NCI-H524 (cell line): Measurements from ENCODE around the gene CFAP126.
A peak's percentile ranks its signal among the peaks of the same experiment; 100 is the strongest.

Experiments used
- DNase-seq, 2 experiments: peaks; one replicate each; lab custom pipeline; 2025; lab: John Stamatoyannopoulos, UW

CFAP126 gene

DNA sequence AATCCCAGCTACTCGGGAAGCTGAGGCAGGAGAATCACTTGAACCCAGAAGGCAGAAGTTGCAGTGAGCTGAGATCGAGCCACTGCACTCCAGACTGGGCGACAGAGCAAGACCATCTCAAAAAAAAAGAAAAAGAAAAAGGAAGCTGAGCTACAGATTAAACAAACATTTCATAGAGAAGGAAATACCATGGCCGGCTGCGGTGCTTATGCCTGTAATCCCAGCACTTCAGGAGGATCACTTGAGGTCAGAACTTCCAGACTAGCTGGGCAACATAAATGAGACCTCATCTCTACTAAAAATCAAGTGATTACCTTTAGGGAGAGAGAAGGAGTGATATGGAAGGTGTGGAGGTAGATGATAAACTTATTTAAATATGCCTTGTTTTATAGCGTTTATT lies 14.0 kb upstream of the CFAP126 start:
- no peak for DNase-seq

DNA sequence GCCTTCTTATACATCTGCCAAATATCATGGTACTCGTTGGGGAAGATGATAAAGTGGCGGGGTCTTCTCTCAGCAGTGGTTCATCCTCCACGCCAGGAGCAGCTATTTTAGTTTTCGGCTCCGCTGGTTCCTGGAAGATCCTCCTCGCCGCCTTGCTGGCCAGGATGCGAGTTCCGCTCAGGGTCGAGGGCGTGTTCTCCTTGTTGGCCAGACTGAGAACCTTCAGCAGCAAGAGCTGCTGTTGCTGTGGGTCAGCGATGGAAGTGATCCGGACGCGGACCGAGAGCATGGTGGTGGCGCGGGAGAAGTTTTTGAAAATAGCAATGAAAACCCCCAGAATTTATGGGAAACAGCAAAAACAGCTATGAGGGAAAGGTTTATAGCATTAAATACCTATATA lies 11.4 kb upstream of the CFAP126 start:
- no peak for DNase-seq

DNA sequence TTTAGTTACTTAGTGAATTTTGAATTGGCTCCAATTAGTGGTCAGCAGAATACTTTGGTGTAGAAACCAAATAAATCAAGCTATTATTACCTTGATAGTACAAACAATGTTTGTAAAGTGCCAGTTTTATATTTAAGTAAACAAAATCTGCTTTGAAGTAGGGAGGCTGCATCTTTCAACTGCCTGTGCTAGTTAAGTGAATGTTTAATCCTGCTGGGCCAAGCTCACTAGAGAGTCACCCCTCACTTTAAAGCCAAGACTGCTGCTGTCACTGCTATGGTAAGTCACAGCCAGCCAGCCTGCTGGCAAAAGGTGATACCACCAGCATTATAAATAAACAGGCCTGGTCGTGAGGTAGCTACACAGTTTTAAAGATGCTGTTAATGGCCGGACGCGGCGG lies 10.3 kb upstream of the CFAP126 start:
- DNase-seq: no peak

DNA sequence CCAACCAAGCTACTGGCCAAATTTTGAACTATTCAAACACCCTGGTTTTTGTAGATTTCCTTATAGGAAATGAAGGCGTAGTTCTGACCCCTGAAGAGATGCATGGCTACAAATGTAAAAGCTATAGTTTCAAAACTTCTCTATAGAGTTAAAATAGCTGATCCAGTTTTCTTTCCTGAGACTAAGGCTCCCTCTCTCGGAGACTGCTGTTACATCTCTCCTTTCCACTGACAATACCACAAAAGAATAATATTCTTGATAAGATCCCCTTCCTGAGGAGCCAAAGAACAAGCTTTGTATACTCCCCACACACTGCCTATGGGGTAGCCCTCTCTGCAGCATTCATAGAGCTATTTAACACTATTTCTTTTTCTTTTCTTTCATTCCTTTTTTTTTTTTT lies 6.7 kb upstream of the CFAP126 start:
- DNase-seq: peak in 1 of 2 experiments; percentile 14

DNA sequence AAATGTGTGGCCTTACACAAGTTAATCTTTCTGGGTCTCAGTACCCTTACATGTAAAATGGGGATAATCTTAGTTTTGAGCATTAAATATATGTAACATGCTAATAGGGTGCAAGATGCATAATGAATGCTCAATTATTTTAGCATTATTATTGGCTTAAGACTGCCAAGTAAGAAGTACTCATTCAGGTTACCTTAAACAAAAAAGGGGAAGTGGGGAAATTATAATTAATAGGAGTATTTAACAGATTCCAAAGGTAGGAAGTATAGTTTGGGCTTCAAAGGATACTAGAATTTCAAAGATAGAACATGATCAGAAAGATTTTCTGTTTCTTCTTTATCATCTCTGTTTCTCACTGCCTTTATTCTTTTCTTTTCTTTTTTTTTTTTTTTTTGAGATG lies 5.8 kb upstream of the CFAP126 start:
- DNase-seq: no peak

DNA sequence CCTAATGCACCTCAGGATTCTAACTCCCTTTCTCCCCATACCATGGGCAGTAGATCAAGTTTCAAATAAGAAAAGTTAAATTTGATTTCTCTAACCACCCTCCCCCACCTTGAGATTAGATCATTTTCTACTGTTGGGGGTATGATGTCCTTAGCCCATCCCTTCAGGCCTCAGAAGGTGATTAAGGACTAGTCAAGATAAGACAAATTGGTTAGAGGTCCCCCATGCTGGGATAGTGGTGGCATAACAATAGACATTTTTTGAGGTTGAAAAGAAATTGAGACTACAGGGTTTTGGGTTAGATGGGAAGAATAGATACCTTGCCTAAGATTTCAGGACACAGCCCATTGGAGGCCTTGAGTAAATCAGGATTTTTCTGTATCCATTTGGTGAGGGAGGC lies 2.5 kb downstream of the CFAP126 start:
- DNase-seq: no peak

DNA sequence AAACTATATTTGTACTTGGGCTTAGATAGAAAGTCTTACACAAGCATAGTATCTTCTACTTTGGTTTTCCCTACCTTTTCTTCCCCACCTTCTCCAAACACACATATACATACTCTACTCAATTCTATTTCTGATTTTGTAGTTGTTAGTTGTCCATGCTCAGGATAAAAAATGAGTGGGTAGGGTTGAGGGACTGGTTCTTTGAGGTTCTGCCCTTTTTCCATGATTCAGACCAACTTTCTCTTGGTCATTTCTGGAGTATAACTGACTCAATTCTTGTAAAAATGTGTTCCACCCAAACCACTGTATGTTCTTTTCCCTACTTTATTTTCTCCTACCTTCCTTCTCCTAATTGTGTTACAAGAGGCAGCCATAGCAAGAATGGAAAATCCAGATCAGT lies 3.3 kb downstream of the CFAP126 start:
- no peak for DNase-seq

DNA sequence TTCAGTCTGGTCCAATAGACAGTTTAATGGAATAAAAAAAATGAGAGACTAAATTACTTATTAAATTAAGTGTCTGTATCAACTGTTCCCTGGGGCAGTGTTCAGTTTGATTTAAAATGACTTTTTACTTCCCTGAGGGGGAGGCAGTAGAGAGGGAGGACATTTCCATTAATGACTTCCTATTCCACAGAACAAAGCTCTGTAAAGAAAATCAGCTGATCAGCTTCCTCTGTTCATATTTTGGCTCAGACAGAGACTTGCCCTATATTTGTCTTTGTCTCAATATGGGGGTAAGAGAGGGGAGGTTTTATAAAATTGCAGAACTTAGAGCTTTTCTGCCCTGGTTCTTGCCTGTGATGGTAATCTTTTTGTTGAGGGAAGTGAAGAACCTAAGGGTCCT lies 8.4 kb downstream of the CFAP126 start:
- no peak for DNase-seq

DNA sequence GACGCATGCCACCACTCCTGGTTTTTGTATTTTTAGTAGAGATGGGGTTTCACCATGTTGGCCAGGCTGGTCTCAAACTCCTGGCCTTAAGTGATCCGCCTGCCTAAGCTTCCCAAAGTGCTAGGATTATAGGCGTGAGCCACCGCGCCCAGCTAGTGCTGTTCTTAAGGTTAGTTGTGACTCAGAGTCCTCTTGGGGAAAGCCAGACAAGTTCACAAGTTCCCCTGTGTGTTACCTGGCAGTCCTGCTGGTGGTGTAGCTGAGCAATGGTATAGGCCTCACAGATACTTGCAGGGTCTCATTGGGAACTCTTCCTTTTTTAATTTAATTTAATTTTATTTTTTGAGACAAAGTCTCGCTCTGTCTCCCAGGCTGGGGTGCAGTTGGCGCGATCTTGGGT lies 10.6 kb downstream of the CFAP126 start:
- DNase-seq: no peak

DNA sequence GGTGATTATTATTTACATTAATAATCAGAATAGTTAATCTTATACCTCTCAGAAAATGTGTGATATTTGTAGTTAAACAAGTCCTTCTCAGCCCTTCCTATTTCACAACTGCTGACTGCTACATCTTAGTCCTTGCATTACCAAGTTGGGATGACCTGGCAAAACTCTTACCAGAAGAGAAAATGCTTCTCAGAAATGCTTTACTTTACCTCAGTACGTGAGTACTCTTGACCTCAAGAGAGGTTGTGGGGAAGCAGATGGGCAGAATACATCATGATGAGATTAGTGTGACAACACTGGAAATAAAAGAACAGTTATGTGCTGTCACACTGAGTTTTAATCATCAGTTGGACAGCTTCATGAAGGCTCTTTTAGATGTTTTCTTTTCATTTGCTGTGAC lies 16.2 kb downstream of the CFAP126 start:
- peak; percentile 15 to 60 for DNase-seq

DNA sequence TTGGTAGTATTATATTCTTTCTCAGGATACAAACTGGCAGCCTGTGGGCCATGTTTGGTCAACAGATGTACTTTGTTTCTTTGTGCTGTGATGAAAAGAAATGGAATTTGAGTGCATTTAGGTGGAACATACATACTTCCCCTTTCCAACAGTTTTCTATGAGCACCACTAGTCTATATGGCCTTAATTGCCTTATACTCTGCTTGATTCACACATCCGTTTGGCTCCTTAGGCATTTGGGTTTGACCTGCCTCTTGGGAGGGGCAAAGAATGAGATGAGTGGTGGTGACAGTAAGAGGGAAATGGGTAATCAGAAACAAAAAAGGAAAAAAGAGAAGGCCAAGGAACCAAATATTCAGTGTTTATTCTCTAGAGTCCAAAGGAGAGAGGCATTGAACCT lies 17.0 kb downstream of the CFAP126 start:
- no peak for DNase-seq

DNA sequence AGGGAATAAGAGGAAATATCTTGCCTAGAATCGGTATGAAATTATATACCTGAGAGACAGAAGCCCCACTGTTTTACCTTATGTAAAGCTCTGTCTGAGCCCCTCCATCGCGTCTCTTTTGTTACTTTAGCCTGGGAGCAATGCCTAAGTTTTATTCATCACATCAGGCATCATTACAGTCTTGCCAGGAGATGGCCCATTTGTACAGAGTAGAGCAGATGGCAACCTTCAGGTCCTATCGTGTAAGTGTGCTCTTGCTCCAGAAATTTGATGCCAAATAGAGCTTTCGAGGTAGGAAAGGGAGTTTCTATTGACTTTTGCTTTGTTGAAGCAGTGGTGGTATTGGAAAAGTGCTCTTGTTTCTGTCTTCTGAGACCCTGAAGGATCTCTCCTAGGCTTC lies 24.9 kb downstream of the CFAP126 start:
- peak in 1 of 2 experiments; percentile 6 for DNase-seq

DNA sequence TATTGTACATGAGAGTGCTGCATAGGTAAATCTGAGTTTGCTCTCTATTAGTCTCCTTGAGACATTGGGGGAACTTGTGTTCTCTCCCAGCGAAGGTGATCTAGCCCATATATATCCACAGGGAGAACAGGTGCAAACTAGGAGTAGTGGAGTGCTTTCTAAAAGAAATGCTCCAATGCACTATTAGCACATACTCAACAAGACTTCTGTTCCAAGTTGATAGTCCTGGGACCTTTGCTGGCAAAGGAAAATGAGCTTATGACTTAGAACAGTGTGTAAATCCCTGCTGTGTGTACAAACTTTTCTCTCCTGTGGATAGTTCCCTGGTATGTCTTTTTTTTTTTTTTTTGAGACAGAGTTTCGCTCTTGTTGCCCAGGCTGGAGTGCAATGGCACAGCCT lies 25.5 kb downstream of the CFAP126 start:
- DNase-seq: no peak

DNA sequence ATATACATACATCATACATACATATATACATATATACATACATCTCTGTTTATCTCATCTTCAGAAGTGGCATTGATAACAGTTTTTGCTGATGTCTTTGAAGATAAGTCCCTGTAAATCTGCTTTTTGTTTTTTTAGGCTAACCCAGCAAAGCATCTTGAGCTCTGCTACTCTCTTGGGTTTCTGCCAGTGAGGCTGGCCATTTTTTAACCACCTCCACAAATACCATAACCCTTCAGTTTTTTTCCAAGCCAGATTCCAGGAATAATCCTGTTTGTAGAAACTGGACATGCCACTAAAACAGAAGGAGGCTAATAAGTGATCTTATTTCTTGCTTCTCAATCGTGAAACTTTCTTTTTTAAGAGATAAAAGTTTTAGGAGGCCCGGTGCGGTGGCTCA lies 31.9 kb downstream of the CFAP126 start:
- no peak for DNase-seq

DNA sequence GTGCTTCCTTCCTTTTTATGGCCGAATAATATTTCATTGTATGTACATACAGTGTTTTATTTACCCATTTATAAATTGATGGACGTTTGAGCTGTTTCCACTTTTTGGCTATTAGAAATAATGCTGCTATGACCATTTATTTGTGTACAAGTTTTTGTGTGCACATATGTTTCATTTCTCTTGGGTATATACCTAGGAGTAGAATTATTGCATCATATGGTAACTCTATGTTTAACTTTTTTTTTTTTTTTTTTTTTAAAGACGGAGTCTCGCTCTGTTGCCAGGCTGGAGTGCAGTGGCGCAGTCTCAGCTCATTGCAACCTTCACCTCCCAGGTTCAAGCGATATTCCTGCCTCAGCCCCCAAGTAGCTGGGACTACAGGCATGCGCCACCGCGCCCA lies 34.5 kb downstream of the CFAP126 start:
- no peak for DNase-seq

DNA sequence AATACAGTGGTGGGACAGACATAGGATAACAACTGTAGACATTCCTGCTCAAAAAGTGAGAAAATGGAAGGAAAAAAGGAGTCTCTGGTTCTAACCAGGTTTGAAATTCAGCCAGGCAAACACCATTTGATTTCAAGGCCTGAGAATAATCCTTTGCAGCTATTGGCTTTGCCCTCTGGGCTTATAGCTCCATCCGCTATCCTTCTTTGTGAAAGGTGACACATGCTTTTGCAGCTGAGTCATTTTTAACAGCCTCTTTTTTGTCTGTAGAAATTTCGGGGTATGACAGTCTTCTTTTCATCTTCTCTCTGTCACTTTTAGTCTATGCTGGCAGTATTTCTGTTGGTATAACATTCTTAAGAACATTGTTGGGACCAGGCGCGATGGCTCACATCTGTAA lies 37.3 kb downstream of the CFAP126 start:
- DNase-seq: no peak

DNA sequence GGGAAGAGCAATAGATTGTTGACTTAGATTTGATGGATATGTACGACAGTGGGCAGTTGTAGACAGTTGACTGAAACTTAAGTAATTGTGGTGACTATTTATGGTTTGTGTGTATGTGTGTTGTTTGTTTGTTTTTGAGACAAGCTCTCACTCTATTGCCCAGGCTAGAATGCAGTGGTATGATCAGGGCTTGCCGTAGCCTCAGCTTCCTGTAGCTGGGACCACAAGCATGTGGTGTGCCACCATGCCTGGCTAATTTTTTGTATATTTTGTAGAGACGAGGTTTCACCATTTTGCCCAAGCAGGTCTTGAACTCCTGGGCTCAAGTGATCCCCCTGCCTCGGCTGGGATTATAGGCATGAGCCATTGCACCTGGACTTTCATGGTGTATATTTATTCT lies 43.7 kb downstream of the CFAP126 start:
- DNase-seq: no peak

DNA sequence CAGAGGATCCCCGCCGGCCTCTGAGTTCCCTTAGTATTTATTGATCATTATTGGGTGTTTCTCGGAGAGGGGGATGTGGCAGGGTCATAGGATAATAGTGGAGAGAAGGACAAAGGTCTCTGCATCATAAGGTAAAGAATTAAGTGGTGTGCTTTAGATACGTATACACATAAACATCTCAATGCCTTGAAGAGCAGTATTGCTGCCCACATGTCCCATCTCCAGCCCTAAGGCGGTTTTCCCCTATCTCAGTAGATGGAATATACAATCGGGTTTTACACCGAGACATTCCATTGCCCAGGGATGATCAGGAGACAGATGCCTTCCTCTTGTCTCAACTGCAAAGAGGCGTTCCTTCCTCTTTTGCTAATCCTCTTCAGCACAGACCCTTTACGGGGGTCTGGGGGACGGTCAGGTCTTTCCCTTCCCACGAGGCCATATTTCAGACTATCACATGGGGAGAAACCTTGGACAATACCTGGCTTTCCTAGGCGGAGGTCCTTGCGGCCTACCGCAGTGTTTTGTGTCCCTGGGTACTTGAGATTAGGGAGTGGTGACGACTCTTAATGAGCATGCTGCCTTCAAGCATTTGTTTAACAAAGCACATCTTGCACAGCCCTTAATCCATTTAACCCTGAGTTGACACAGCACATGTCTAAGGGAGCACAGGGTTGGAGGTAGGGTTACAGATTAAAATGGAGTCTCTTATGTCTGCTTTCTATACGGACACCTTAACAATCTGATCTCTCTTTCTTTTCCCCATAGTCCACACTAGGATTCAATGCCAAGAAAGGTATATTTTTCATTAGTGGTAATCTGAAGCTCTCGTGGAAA lies 51.6 kb downstream of the CFAP126 start:
- peak; percentile 67 to 70 for DNase-seq
